Hepatocyte (in vitro differentiated cells): ENCODE measurements around the gene EFCAB6. TPM values are rescaled to one million over a fixed set of nuclear protein-coding genes. Genes with fewer than 3 reads are reported as not detected.

Source experiments
- DNase-seq: peaks from one replicate; pipeline ENCODE4 v3.0.0-alpha.2; 2016; ENCODE audit warnings: low spot score
- H2AFZ ChIP-seq: fragments of 200-600 bp; sonication (generic); 2 replicates; pipeline ENCODE4 v1.6.0; 2016; ENCODE audit warnings: antibody characterized with exemption, mild to moderate bottlenecking
- H3K27ac ChIP-seq: fragments of 200-600 bp; sonication (generic); 2 replicates; pipeline ENCODE4 v1.5.1; 2016; ENCODE audit warnings: mild to moderate bottlenecking
- H3K27me3 ChIP-seq: fragments of 200-600 bp; sonication (generic); 2 replicates; pipeline ENCODE4 v1.6.1; 2016
- H3K36me3 ChIP-seq: fragments of 200-600 bp; sonication (generic); replicated peaks from 2 replicates; pipeline ENCODE4 v1.5.1; 2016; ENCODE audit warnings: low read depth; ENCODE audit not compliant: insufficient read depth
- H3K4me1 ChIP-seq: fragments of 200-600 bp; sonication (generic); 2 replicates; pipeline ENCODE4 v1.5.1; 2016; ENCODE audit warnings: mild to moderate bottlenecking, moderate library complexity; ENCODE audit not compliant: insufficient read depth
- H3K4me2 ChIP-seq: fragments of 200-600 bp; sonication (generic); 2 replicates; pipeline ENCODE4 v1.6.0; 2016
- H3K4me3 ChIP-seq: fragments of 200-600 bp; sonication (generic); 2 replicates; pipeline ENCODE4 v1.5.1; 2016; ENCODE audit warnings: mild to moderate bottlenecking
- H3K79me2 ChIP-seq: fragments of 200-600 bp; sonication (generic); 2 replicates; pipeline ENCODE4 v1.6.0; 2017; ENCODE audit warnings: mild to moderate bottlenecking
- H3K9me2 ChIP-seq: fragments of 200-600 bp; sonication (generic); replicated peaks from 2 replicates; pipeline ENCODE4 v1.6.0; 2017; ENCODE audit warnings: mild to moderate bottlenecking; ENCODE audit not compliant: insufficient read depth
- H3K9me3 ChIP-seq: fragments of 200-600 bp; sonication (generic); 2 replicates; pipeline ENCODE4 v1.5.1; 2016; ENCODE audit warnings: low read depth, mild to moderate bottlenecking
- H4K20me1 ChIP-seq: fragments of 200-600 bp; sonication (generic); 2 replicates; pipeline ENCODE4 v1.6.0; 2016; ENCODE audit warnings: mild to moderate bottlenecking; ENCODE audit not compliant: insufficient read depth, poor library complexity, severe bottlenecking
- CTCF ChIP-seq: fragments of 200-600 bp; sonication (generic); IDR thresholded peaks from 2 replicates; pipeline ENCODE4 v1.5.1; 2016; ENCODE audit warnings: antibody characterized with exemption, mild to moderate bottlenecking; ENCODE audit not compliant: poor library complexity
- EZH2 ChIP-seq: fragments of 200-600 bp; sonication (generic); IDR thresholded peaks from 2 replicates; pipeline ENCODE4 v1.6.1; 2016; ENCODE audit warnings: antibody characterized with exemption, mild to moderate bottlenecking, borderline replicate concordance
- EZH2phosphoT487 ChIP-seq: fragments of 200-600 bp; sonication (generic); IDR thresholded peaks from one replicate; pipeline ENCODE4 v1.6.1; 2018; ENCODE audit warnings: antibody characterized with exemption, mild to moderate bottlenecking, low read depth, moderate library complexity; ENCODE audit not compliant: unreplicated experiment, severe bottlenecking
- WGBS: methylation state at CpG from one replicate; pipeline ENCODE4 v1.1.6; 2016; ENCODE audit warnings: low lambda C conversion rate; ENCODE audit errors: missing lambda C conversion rate; 5-methylcytosine and 5-hydroxymethylcytosine counted together
- polyA plus RNA-seq: library from polyadenylated mRNA; unstranded; fragments of >200 nt; fragmentation: Nextera tagmentation; extraction: Ambion mirVana; gene quantifications from 2 replicates; pipeline ENCODE4 v1.2.1, GENCODE V29; 2016
- total RNA-seq: library from RNA; depleted of rRNA; stranded (reverse); fragments of >200 nt; gene quantifications from 2 replicates; pipeline ENCODE4 v1.2.3, GENCODE V29; 2014

EFCAB6 gene
- total and polyA plus RNA-seq, 2 experiments from 2014 or later = 0.59 to 2.1 TPM

- Histone ChIP-seq H3K9me2 (no peaks in the 10 kb centered on the region), H3K27ac (no peak overlapping the region), H3K9me3 (no peaks in the 10 kb centered on the region), H3K4me3 (no peak overlapping the region), H3K27me3 (no peaks in the 10 kb centered on the region), H3K79me2 (no peaks in the 10 kb centered on the region), H4K20me1 (no peaks in the 10 kb centered on the region), H3K36me3 (no peaks in the 10 kb centered on the region), H3K4me1 (peaks cover 9% of the 10 kb centered on the region), H2AFZ (no peak overlapping the region), H3K4me2 (no peak overlapping the region)
- no peak for DNase-seq
- TF ChIP-seq EZH2 (no peak), CTCF (no peak), EZH2phosphoT487 (no peak)
- WGBS = 74% methylated on average over 9 of the region's 9 CpGs
These were observed 77.5 kb downstream of the EFCAB6 start for GRCh38 chr22:43734370-43735150.

DNA sequence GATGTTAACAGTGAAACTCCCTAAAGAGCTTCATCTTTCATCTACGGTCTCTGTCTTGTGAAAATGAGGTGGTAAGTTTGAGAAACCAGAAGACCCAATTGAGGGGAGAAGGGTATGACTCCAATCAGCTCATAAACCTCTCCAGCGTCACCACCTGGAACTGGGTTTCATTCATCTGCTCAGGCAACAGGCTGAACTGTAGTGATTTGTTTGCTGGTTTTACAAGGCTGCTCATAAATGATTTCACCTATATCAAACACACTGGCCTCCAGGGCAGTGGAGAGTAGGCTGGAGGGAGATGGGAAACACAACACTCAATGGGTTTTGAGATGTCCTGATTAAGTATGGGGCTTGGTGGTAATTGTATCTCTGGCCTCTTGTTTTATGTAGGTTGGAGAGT is 79.0 kb downstream of the EFCAB6 start:
- no peak overlapping the region for H3K27ac ChIP-seq
- no peak for DNase-seq
- peaks cover 9% of the 10 kb centered on the region for H3K4me1 ChIP-seq
- no peaks in the 10 kb centered on the region for H4K20me1 ChIP-seq
- H3K27me3 ChIP-seq = no peaks in the 10 kb centered on the region
- no peaks in the 10 kb centered on the region for H3K79me2 ChIP-seq
- WGBS = 49% methylated on average over 2 of the region's 2 CpGs
- H3K36me3 ChIP-seq = no peaks in the 10 kb centered on the region
- no peaks in the 10 kb centered on the region for H3K9me2 ChIP-seq
- H3K9me3 ChIP-seq = no peaks in the 10 kb centered on the region
- no peak overlapping the region for H2AFZ ChIP-seq
- no peak overlapping the region for H3K4me2 ChIP-seq
- no peak for TF ChIP-seq EZH2phosphoT487
- no peak for TF ChIP-seq EZH2
- TF ChIP-seq CTCF = no peak
- H3K4me3 ChIP-seq = no peak overlapping the region

- Histone ChIP-seq H3K36me3 (no peaks in the 10 kb centered on the region), H2AFZ (no peak overlapping the region), H3K27ac (no peak overlapping the region), H3K4me3 (no peak overlapping the region), H3K27me3 (no peaks in the 10 kb centered on the region), H4K20me1 (no peaks in the 10 kb centered on the region), H3K9me2 (no peaks in the 10 kb centered on the region), H3K79me2 (no peaks in the 10 kb centered on the region), H3K4me2 (no peak overlapping the region), H3K9me3 (no peaks in the 10 kb centered on the region), H3K4me1 (peaks cover 10% of the 10 kb centered on the region)
- TF ChIP-seq EZH2phosphoT487 (no peak), EZH2 (no peak), CTCF (no peak)
- WGBS = 77% methylated on average over 5 of the region's 5 CpGs
- no peak for DNase-seq
These were observed 80.1 kb downstream of the EFCAB6 start for GRCh38 chr22:43731988-43732387.
